Renal cortical epithelial cell (primary cell): ENCODE results near the gene BCAP31. TPM values are rescaled to one million over a fixed set of nuclear protein-coding genes. Genes with fewer than 3 reads are reported as not detected.

Source experiments
- total RNA-seq: library from RNA; depleted of rRNA; stranded (reverse); fragments of >200 nt; gene quantifications from 2 replicates; pipeline ENCODE4 v1.2.3, GENCODE V29; 2014

Gene BCAP31
- total RNA-seq, 1 donor from 2014 or later: 233 TPM

Other genes starting within 250 kb of the BCAP31 start
- gene BGN, start 229.4 kb downstream of the BCAP31 start, total RNA-seq: 0.17 and 6.0 TPM in 2 replicates
- 0.05 TPM in 1 of 2 replicates, not detected in the other for gene ATP2B3, start 206.7 kb downstream of the BCAP31 start, total RNA-seq
- gene CCNQ, start 125.2 kb downstream of the BCAP31 start, total RNA-seq: 13.9 and 42.2 TPM in 2 replicates
- gene DUSP9, start 77.2 kb downstream of the BCAP31 start, total RNA-seq: 1.1 TPM in 1 of 2 replicates, not detected in the other
- gene PNCK, start 50.6 kb downstream of the BCAP31 start, total RNA-seq: 0.75 TPM in 1 of 2 replicates, not detected in the other
- 9.2 and 80.4 TPM in 2 replicates for gene SLC6A8, start 36.5 kb downstream of the BCAP31 start, total RNA-seq
- gene ABCD1, start 469 bp upstream of the BCAP31 start, total RNA-seq: 10.6 and 22.3 TPM in 2 replicates
- gene PLXNB3, start 39.9 kb upstream of the BCAP31 start, total RNA-seq: 2.6 and 10.3 TPM in 2 replicates
- 0.17 and 0.25 TPM in 2 replicates for gene SRPK3, start 56.7 kb upstream of the BCAP31 start, total RNA-seq
- 71.7 and 80.9 TPM in 2 replicates for gene IDH3G, start 70.0 kb upstream of the BCAP31 start, total RNA-seq
- 59.6 and 140 TPM in 2 replicates for gene SSR4, start 70.3 kb upstream of the BCAP31 start, total RNA-seq
- under 0.01 and 0.30 TPM in 2 replicates for gene PDZD4, start 106.2 kb upstream of the BCAP31 start, total RNA-seq
- 88.0 and 623 TPM in 2 replicates for gene L1CAM, start 161.8 kb upstream of the BCAP31 start, total RNA-seq
- gene AVPR2, start 180.3 kb upstream of the BCAP31 start, total RNA-seq: 0.70 and 1.0 TPM in 2 replicates
- 11.8 and 19.3 TPM in 2 replicates for gene ARHGAP4, start 201.9 kb upstream of the BCAP31 start, total RNA-seq
- gene NAA10, start 210.7 kb upstream of the BCAP31 start, total RNA-seq: 51.8 and 52.8 TPM in 2 replicates
- 1.9 and 3.6 TPM in 2 replicates for gene RENBP, start 220.3 kb upstream of the BCAP31 start, total RNA-seq
- 11.6 and 34.7 TPM in 2 replicates for gene HCFC1, start 247.4 kb upstream of the BCAP31 start, total RNA-seq
- 5.4 and 8.3 TPM in 2 replicates for gene TMEM187, start 248.4 kb upstream of the BCAP31 start, total RNA-seq